NCI-H510A treated with DMSO at 0.1 percent for 48 hours (cell line): ENCODE results near the gene SELL.
"Not testable (repeated sequence)": the region's sequence is repeated elsewhere in the genome, so short reads cannot be mapped to it uniquely, and the experiment has no call there.

Source experiments
- DNase-seq: peaks from one replicate; lab custom pipeline; 2025; lab: John Stamatoyannopoulos, UW

Gene SELL

GRCh38 chr1:169667227-169667639, 44.2 kb downstream of the SELL start:
- not testable (repeated sequence) for DNase-seq

- not testable (repeated sequence) for DNase-seq
Measured at GRCh38 chr1:169662680-169663079, 48.7 kb downstream of the SELL start.

- not testable (repeated sequence) for DNase-seq
Measured at GRCh38 chr1:169661066-169661465, 50.4 kb downstream of the SELL start.

DNA sequence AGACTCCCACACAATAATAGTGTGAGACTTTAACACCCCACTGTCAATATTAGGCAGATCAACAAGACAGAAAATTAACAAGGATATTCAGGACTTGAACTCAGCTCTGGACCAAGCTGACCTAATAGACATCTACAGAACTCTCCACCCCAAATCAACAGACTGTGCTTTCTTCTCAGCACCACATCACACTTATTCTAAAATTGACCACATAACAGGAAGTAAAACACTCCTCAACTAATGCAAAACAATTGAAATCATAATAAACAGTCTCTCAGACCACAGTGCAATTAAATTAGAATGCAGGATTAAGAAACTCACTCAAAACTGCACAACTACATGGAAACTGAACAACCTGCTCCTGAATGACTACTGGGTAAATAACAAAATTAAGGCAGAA, 52.6 kb downstream of the SELL start:
- not testable (repeated sequence) for DNase-seq

GRCh38 chr1:169653873-169654272, 57.5 kb downstream of the SELL start:
- no peak for DNase-seq

- DNase-seq = no peak
Measured at GRCh38 chr1:169651035-169651434, 60.4 kb downstream of the SELL start.

DNA sequence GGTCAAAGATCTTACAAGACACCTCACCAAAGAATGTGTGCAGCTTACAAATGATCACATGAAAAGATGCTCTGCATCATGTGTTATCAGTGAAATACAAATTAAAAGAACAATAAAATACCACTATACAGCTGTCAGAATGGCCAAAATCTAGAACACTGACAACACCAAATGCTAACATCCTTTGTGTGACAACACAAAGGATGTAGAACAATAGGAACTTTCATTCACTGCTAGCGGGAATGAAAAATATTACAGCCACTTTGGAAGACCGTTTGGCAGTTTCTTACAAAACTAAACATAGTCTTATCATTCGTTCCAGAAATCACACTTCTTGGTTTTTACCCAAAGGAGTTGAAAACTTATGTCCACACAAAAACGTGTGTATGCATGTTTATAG, 60.9 kb downstream of the SELL start:
- no peak for DNase-seq

DNA sequence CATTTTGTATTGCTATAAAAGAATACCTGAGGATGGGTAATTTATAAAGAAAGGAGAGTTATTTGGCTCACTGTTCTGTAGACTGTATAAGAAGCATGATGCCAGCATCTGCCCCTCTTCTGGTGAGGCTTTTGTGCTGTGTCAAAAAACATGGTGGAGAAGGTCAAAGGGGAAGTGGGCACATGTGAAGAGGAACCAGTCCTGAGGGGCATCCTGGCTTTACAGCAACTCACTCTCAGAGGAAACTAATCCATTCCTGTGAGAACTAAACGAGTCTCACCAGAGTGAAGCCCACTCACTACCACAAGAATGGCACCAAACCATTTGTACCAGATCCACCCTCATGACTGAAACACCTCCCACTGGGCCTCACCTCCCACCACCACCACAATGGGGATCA, 62.7 kb downstream of the SELL start:
- no peak for DNase-seq

DNA sequence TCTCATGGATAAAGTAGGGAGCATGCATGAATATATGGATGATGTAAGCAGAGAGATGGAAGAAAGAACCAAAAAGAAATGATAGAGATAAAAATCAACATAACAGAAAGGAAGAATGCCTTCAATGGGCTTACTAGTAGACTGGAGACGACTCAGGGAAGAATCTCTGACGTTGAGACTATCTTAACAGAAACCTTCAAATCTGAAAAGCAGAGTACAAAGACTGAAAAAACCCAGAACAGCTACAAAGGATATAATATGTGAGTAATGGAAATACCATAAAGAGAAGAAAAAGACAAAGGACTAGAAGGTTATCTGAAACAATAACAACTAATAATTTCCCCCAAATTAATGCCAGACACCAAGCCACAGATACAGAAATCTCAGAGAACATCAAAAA, 63.2 kb downstream of the SELL start:
- DNase-seq = no peak

- DNase-seq = no peak
Measured at GRCh38 chr1:169647512-169647911, 63.9 kb downstream of the SELL start.

DNA sequence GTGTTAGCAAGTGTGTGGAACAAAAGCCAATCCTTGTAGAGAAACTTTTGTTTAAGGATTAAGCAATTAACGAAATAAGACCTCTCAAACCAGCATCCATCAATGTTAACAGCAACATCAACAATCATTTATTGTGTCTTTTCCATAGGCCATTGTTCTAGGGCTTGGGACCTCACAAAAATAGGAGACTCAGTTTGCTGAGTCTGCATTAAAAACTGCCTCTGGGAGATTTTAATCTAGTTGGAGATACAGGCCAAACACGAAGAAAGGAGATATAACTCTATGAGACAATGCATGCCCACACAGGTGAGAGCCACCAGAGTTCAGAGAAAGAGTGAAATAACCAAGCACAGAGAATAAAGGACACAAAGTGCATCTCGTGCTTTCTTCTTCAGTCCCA, 67.1 kb downstream of the SELL start:
- DNase-seq = no peak
